Endometrial microvascular endothelial cells (primary cell): ENCODE results near the gene CMTR1. TPM values are rescaled to one million over a fixed set of nuclear protein-coding genes. Genes with fewer than 3 reads are reported as not detected.

Experiments used
- in situ Hi-C: cut with HindIII; loops from 2 replicates; pipeline ENCODE4 v1.10.0; 2017; ENCODE audit warnings: low sequenced_read_pairs, low pct_unique_long_range_greater_than_20kb; ENCODE audit errors: inconsistent ontology term
- total RNA-seq: library from RNA; depleted of rRNA; stranded (reverse); fragments of >200 nt; gene quantifications from one replicate; pipeline ENCODE4 v1.2.3, GENCODE V29; 2015; ENCODE audit errors: inconsistent ontology term

CMTR1 gene
- total RNA-seq, 1 donor from 2014 or later: 35.6 TPM

GRCh38 chr6:37520926-37521325 is 87.9 kb downstream of the CMTR1 start:
- in situ Hi-C loops: no loop called here

- in situ Hi-C loops: no loop called here
Measured at GRCh38 chr6:37521674-37522073, 88.7 kb downstream of the CMTR1 start.

- in situ Hi-C loops: no loop called here
Measured at GRCh38 chr6:37522836-37523235, 89.8 kb downstream of the CMTR1 start.

- in situ Hi-C loops: no loop called here
Measured at GRCh38 chr6:37523412-37523811, 90.4 kb downstream of the CMTR1 start.

- in situ Hi-C loops: no loop called here
Measured at GRCh38 chr6:37524025-37524969, 91.3 kb downstream of the CMTR1 start.

GRCh38 chr6:37524970-37525318 is 91.9 kb downstream of the CMTR1 start:
- in situ Hi-C loops: no loop called here

- in situ Hi-C loops: no loop called here
Measured at GRCh38 chr6:37525460-37526357, 92.7 kb downstream of the CMTR1 start.

GRCh38 chr6:37528541-37528940 is 95.5 kb downstream of the CMTR1 start:
- in situ Hi-C loops: no loop called here

- in situ Hi-C loops: no loop called here
Measured at GRCh38 chr6:37530297-37530696, 97.3 kb downstream of the CMTR1 start.

- in situ Hi-C loops: no loop called here
Measured at GRCh38 chr6:37531026-37531425, 98.0 kb downstream of the CMTR1 start.

Other genes starting within 250 kb of the CMTR1 start
- gene TBC1D22B, start 175.4 kb upstream of the CMTR1 start, total RNA-seq: 15.4 TPM
- gene TMEM217, start 175.1 kb upstream of the CMTR1 start, total RNA-seq: 28.2 TPM
- gene RNF8, start 79.2 kb upstream of the CMTR1 start, total RNA-seq: 16.4 TPM
- gene CCDC167, start 66.7 kb downstream of the CMTR1 start, total RNA-seq: 55.6 TPM